Head of caudate nucleus (tissue), 42 donors: ENCODE measurements around the gene EDNRB.

Experiments used
- DNase-seq, 42 donors: peaks; one replicate each; pipeline versions ENCODE4 v3.0.0 to v3.0.0-alpha.2; 2020 to 2021; ENCODE audit warnings: mixed read lengths in 7 of 42
- intact Hi-C: fragments of 100-400 bp; cut with DNase I; formaldehyde crosslinking; loops from one replicate; pipeline ENCODE4 v1.15.0; 2022

Gene EDNRB

GRCh38 chr13:77902319-77902963 lies 16.2 kb downstream of the EDNRB start:
- intact Hi-C loops = no loop called here

GRCh38 chr13:77898097-77898496 lies 20.5 kb downstream of the EDNRB start:
- no peak for DNase-seq
- intact Hi-C loops = no loop called here

More at GRCh38 chr13:77902319-77902963, 16.2 kb downstream of the EDNRB start:
- DNase-seq = no peak

- intact Hi-C loops = no loop called here
Measured at GRCh38 chr13:77896977-77897376, 21.7 kb downstream of the EDNRB start.

GRCh38 chr13:77896536-77896935 lies 22.1 kb downstream of the EDNRB start:
- DNase-seq = peak in 1 of 42 donors; percentile 43
- intact Hi-C loops = no loop called here

More at GRCh38 chr13:77896977-77897376, 21.7 kb downstream of the EDNRB start:
- DNase-seq = no peak

GRCh38 chr13:77894743-77895142 lies 23.9 kb downstream of the EDNRB start:
- intact Hi-C loops = no loop called here
- no peak for DNase-seq

- intact Hi-C loops = no loop called here
Measured at GRCh38 chr13:77893066-77893465, 25.6 kb downstream of the EDNRB start.

GRCh38 chr13:77892491-77892890 lies 26.1 kb downstream of the EDNRB start:
- intact Hi-C loops = no loop called here
- DNase-seq = no peak

More at GRCh38 chr13:77893066-77893465, 25.6 kb downstream of the EDNRB start:
- DNase-seq = no peak

GRCh38 chr13:77891486-77891885 lies 27.1 kb downstream of the EDNRB start:
- DNase-seq = no peak
- intact Hi-C loops = no loop called here

- intact Hi-C loops = no loop called here
Measured at GRCh38 chr13:77891041-77891440, 27.6 kb downstream of the EDNRB start.

GRCh38 chr13:77883328-77883727 lies 35.3 kb downstream of the EDNRB start:
- intact Hi-C loops = no loop called here
- DNase-seq = no peak

More at GRCh38 chr13:77891041-77891440, 27.6 kb downstream of the EDNRB start:
- DNase-seq = no peak

GRCh38 chr13:77878190-77878589 lies 40.4 kb downstream of the EDNRB start:
- intact Hi-C loops = no loop called here
- DNase-seq = no peak

GRCh38 chr13:77876176-77876575 lies 42.5 kb downstream of the EDNRB start:
- intact Hi-C loops = no loop called here
- no peak for DNase-seq

- intact Hi-C loops = no loop called here
- no peak for DNase-seq
Measured at GRCh38 chr13:77874406-77874805, 44.2 kb downstream of the EDNRB start.

GRCh38 chr13:77872995-77873394 lies 45.6 kb downstream of the EDNRB start:
- intact Hi-C loops = no loop called here

GRCh38 chr13:77871596-77871995 lies 47.0 kb downstream of the EDNRB start:
- intact Hi-C loops = no loop called here
- DNase-seq = no peak

More at GRCh38 chr13:77872995-77873394, 45.6 kb downstream of the EDNRB start:
- no peak for DNase-seq

- intact Hi-C loops = no loop called here
- DNase-seq = no peak
Measured at GRCh38 chr13:77868717-77869116, 49.9 kb downstream of the EDNRB start.

- DNase-seq = no peak
- intact Hi-C loops = no loop called here
Measured at GRCh38 chr13:77866971-77867370, 51.7 kb downstream of the EDNRB start.

- DNase-seq = no peak
- intact Hi-C loops = no loop called here
Measured at GRCh38 chr13:77865622-77866021, 53.0 kb downstream of the EDNRB start.

GRCh38 chr13:77863144-77863543 lies 55.5 kb downstream of the EDNRB start:
- intact Hi-C loops = no loop called here
- no peak for DNase-seq

GRCh38 chr13:77861741-77862140 lies 56.9 kb downstream of the EDNRB start:
- DNase-seq = no peak

GRCh38 chr13:77860507-77860981 lies 58.1 kb downstream of the EDNRB start:
- DNase-seq = no peak
- intact Hi-C loops = no loop called here

More at GRCh38 chr13:77861741-77862140, 56.9 kb downstream of the EDNRB start:
- intact Hi-C loops = no loop called here
